K562 (cell line): Measurements from ENCODE around the gene CCDC60.

Experiments
- BHLHE40 ChIP-seq: IDR thresholded peaks from 2 replicates; pipeline ENCODE4 v1.6.1; 2011; ENCODE audit warnings: low read length, improper control_type of control experiment
- HNRNPUL1 ChIP-seq: fragments of 200-400 bp; formaldehyde crosslinking; IDR thresholded peaks from 2 replicates; pipeline ENCODE4 v1.6.1; 2017; ENCODE audit warnings: low read length
- JUN ChIP-seq, 2 experiments: sonication (generic) in 1 of 2; formaldehyde crosslinking in 1 of 2; IDR thresholded peaks; 2 replicates each; pipeline versions ENCODE4 v1.6.1 to v1.8.0; 2012 to 2022; ENCODE audit warnings: borderline replicate concordance in 2 of 2, mild to moderate bottlenecking in 2 of 2, improper control_type of control experiment in 1 of 2, low read depth in 1 of 2, low read length in 1 of 2, missing genetic modification reagents in 1 of 2
- MNT ChIP-seq, 2 experiments: fragments of 450-650 bp; conservative IDR thresholded peaks; 2 replicates each; pipeline ENCODE4 v1.6.1; 2017; ENCODE audit warnings: mild to moderate bottlenecking in 2 of 2, moderate library complexity in 2 of 2
- POLR2AphosphoS5 ChIP-seq: IDR thresholded peaks from 2 replicates; pipeline ENCODE4 v1.6.1; 2011; ENCODE audit warnings: mild to moderate bottlenecking, low read depth, low read length, moderate library complexity; ENCODE audit not compliant: control insufficient read depth, insufficient read depth
- SIN3A ChIP-seq, 2 experiments: fragments of 150-350 bp in 1 of 2; IDR thresholded peaks; 2 replicates each; pipeline ENCODE4 v1.6.1; 2011 to 2016; ENCODE audit warnings: borderline replicate concordance in 2 of 2, low read depth in 2 of 2, low read length in 2 of 2, mild to moderate bottlenecking in 2 of 2, moderate library complexity in 2 of 2; ENCODE audit not compliant: control insufficient read depth in 1 of 2
- SREBF2 ChIP-seq: sonication (generic); formaldehyde crosslinking; IDR thresholded peaks from 2 replicates; pipeline ENCODE4 v1.4.0; 2020; ENCODE audit warnings: mild to moderate bottlenecking, missing genetic modification reagents
- ZNF140 ChIP-seq: fragments of 250-450 bp; sonication (Bioruptor Pico); IDR thresholded peaks from 2 replicates; pipeline ENCODE4 v1.8.0; 2021; ENCODE audit warnings: moderate library complexity, mild to moderate bottlenecking, inconsistent platforms

DNA sequence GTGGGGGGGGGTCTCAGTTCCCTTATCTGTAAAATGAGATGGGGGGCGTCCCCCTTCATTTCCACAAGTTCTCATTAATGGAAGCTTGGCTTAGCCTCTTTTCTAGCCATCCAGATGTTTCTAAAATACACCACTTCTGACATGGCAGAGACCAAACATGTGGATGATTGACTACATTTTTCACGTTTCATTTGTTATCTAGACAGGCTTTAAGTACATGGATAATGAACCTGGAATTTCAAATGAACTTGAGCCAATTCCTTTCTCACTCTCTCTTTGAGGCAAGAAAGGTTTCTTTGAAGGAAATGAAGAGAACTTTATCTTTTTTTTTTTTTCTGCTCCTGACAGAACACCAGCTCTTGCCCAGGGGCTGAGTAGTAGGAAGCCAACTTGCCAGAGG, 39.1 kb downstream of the CCDC60 start:
- TF ChIP-seq BHLHE40: no peak
- no peak for TF ChIP-seq JUN (IDR thresholded peaks at IDR 0.05; ENCODE audit: borderline replicate concordance, low read depth, low read length)
- no peak for TF ChIP-seq JUN (CRISPR knock-in tag; IDR thresholded peaks at IDR 0.05; ENCODE audit: borderline replicate concordance)
- no peak for TF ChIP-seq SIN3A (IDR thresholded peaks at IDR 0.05; ENCODE audit: borderline replicate concordance in 2 of 2, control insufficient read depth in 1 of 2, low read depth in 2 of 2, low read length in 2 of 2)
- no peak for TF ChIP-seq POLR2AphosphoS5
- no peak for TF ChIP-seq HNRNPUL1
- TF ChIP-seq SREBF2: no peak
- TF ChIP-seq MNT (conservative IDR thresholded peaks at IDR 0.05): no peak
- TF ChIP-seq ZNF140 (CRISPR knock-in tag): no peak
